Fibroblast of mammary gland (primary cell): Measurements from ENCODE around the gene LRRK1.

ENCODE experiments used
- DNase-seq: peaks from one replicate; pipeline ENCODE4 v3.0.0-alpha.2; 2010; ENCODE audit warnings: low read depth
- H3K4me3 ChIP-seq: 2 replicates; pipeline ENCODE4 v1.5.1; 2011; ENCODE audit warnings: low read depth, mild to moderate bottlenecking, low read length, moderate library complexity; ENCODE audit not compliant: control insufficient read depth
- TF ChIP-seq, protein P1 (sequence below): conservative IDR thresholded peaks from 2 replicates; pipeline ENCODE4 v1.5.1; 2011; ENCODE audit warnings: low read depth, low read length, inconsistent platforms; ENCODE audit not compliant: control insufficient read depth, insufficient read depth

Gene LRRK1

GRCh38 chr15:101057841-101058407 lies 138.8 kb downstream of the LRRK1 start:
- no peak for DNase-seq
- TF ChIP-seq, protein P1, sequence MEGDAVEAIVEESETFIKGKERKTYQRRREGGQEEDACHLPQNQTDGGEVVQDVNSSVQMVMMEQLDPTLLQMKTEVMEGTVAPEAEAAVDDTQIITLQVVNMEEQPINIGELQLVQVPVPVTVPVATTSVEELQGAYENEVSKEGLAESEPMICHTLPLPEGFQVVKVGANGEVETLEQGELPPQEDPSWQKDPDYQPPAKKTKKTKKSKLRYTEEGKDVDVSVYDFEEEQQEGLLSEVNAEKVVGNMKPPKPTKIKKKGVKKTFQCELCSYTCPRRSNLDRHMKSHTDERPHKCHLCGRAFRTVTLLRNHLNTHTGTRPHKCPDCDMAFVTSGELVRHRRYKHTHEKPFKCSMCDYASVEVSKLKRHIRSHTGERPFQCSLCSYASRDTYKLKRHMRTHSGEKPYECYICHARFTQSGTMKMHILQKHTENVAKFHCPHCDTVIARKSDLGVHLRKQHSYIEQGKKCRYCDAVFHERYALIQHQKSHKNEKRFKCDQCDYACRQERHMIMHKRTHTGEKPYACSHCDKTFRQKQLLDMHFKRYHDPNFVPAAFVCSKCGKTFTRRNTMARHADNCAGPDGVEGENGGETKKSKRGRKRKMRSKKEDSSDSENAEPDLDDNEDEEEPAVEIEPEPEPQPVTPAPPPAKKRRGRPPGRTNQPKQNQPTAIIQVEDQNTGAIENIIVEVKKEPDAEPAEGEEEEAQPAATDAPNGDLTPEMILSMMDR, result no peak
- H3K4me3 ChIP-seq, result no peak overlapping the region

- TF ChIP-seq, protein P1, result no peak
- no peak overlapping the region for H3K4me3 ChIP-seq
- no peak for DNase-seq
Observed at GRCh38 chr15:101058735-101059134, 139.6 kb downstream of the LRRK1 start.

DNA sequence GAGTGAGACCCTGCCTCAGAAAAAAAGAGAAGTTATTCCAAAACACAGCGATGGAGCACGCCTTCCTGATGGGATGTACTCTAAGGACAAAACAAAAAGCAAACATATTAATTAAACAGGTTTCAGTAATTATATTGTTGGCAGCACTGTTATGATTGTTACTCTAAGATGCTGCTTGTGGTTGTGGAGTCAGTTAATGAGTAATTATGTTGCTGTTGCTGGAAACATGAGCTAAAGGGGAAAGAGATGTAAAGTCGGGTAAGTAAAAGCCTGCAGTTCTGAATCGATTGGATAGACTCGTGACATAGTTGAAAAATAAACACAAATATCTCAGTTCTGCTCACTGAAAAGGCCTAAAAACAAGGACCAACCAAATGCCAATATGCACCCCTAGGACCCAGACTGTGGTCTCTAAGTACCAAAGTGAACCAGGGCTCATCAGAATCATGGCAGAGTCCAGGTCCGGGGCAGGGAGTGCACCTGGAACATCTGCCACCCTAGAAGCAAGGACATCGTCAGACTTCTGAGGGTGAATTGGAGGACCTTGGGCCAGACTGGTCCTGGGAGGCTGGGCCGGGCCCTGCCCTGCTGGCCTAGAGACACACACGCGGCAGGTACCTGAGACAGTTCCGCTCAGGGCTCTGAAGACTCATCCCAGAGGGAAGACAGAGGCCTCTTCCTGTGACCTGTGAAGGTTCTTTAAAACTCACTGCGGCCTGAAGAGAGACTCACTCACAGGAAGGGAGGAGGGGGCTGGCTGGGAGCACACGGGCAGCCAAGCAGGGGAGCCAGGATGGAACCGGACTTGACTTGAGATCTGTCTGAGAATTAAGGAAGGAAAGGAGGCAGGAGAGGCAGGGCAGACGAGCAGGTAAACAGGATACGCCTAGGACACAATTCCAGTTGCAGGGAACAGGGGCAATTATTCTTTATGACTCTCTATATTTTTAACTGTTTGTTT lies 140.5 kb downstream of the LRRK1 start:
- H3K4me3 ChIP-seq, result no peak overlapping the region
- TF ChIP-seq, protein P1, result no peak

GRCh38 chr15:101060576-101061551 lies 141.7 kb downstream of the LRRK1 start:
- no peak overlapping the region for H3K4me3 ChIP-seq
- TF ChIP-seq, protein P1, result no peak
- no peak for DNase-seq

More for the DNA sequence above, 140.5 kb downstream of the LRRK1 start:
- no peak for DNase-seq

GRCh38 chr15:101062063-101062462 lies 142.9 kb downstream of the LRRK1 start:
- TF ChIP-seq, protein P1, result no peak
- no peak for DNase-seq

More at GRCh38 chr15:101062063-101062462, 142.9 kb downstream of the LRRK1 start:
- no peak overlapping the region for H3K4me3 ChIP-seq
